Neural crest cell (in vitro differentiated cells): ENCODE results near the gene FBLIM1. TPM values are rescaled to one million over a fixed set of nuclear protein-coding genes. Genes with fewer than 3 reads are reported as not detected.
"Not testable (repeated sequence)": the region's sequence is repeated elsewhere in the genome, so short reads cannot be mapped to it uniquely, and the experiment has no call there.

ENCODE experiments used
- DNase-seq: peaks from one replicate; pipeline ENCODE4 v3.0.0; 2021; ENCODE audit warnings: low read depth, mixed read lengths, low spot score
- H3K27ac Mint-ChIP-seq: one replicate; pipeline ENCODE4 v1.8.0; 2021; ENCODE audit warnings: mild to moderate bottlenecking, mixed read lengths; ENCODE audit not compliant: unreplicated experiment
- H3K27me3 Mint-ChIP-seq: 2 replicates; pipeline ENCODE4 v1.8.0; 2021; ENCODE audit warnings: low read depth, mild to moderate bottlenecking, mixed read lengths
- H3K36me3 Mint-ChIP-seq: 2 replicates; pipeline ENCODE4 v1.8.0; 2021; ENCODE audit warnings: low read depth, mild to moderate bottlenecking, mixed read lengths
- H3K4me1 Mint-ChIP-seq: 2 replicates; pipeline ENCODE4 v1.8.0; 2021; ENCODE audit warnings: mixed read lengths
- H3K4me3 Mint-ChIP-seq: one replicate; pipeline ENCODE4 v1.8.0; 2021; ENCODE audit warnings: mild to moderate bottlenecking, mixed read lengths
- H3K9me3 Mint-ChIP-seq: 2 replicates; pipeline ENCODE4 v1.8.0; 2021; ENCODE audit warnings: mixed read lengths
- total RNA-seq: library from RNA; stranded (reverse); gene quantifications from 2 replicates; pipeline ENCODE4 v1.2.1, GENCODE V29; 2021
- TF ChIP-seq, protein P1 (sequence below): fragments of 200-600 bp; sonication (generic); conservative IDR thresholded peaks from 2 replicates; pipeline ENCODE4 v1.5.0; 2021; ENCODE audit warnings: antibody characterized with exemption, mild to moderate bottlenecking

Gene FBLIM1
- total RNA-seq, 1 donor from 2014 or later = 6.2 TPM

DNA sequence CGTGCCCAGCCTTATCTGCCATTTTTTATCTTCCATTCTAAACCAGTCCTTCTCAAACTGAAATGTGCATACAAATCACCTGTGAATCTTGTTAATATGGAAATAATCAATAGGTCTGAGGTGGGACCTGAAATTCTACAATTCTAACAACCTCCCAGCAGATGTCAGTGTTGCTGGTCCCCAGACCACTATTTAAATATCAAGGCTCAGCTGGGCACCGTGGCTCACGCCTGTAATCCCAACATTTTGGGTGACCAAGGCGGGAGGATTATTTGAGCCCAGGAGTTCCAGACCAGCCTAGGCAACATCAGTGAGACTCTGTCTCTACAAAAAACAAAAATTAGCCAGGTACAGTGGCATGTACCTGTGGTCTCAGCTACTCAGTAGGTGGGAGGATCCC is 44.8 kb downstream of the FBLIM1 start:
- H3K36me3 Mint-ChIP-seq = no peaks in the 10 kb centered on the region
- DNase-seq = peak; percentile 30

DNA sequence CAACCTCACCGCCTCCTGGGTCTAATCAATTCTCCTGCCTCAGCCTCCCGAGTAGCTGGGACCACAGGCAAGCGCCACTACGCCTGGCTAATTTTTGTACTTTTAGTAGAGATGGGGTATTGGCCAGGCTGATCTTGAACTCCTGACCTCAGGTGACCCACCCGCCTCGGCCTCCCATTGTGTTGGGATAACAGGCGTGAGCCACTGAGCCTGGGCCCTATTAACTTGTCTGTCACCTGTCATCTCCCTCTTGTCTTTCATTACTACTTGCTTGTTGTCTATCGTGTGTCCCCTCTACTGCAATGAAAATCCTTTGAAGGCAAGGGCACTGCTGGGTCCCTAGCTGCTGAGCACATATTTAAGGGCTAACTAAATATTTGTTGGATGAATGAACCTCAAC is 45.5 kb downstream of the FBLIM1 start:
- peaks cover 42% of the 10 kb centered on the region for H3K27me3 Mint-ChIP-seq
- peaks cover 28% of the 10 kb centered on the region for H3K4me1 Mint-ChIP-seq
- no peak overlapping the region for H3K4me3 Mint-ChIP-seq
- no peaks in the 10 kb centered on the region for H3K9me3 Mint-ChIP-seq
- no peak overlapping the region for H3K27ac Mint-ChIP-seq
- DNase-seq = no peak
- TF ChIP-seq, protein P1, sequence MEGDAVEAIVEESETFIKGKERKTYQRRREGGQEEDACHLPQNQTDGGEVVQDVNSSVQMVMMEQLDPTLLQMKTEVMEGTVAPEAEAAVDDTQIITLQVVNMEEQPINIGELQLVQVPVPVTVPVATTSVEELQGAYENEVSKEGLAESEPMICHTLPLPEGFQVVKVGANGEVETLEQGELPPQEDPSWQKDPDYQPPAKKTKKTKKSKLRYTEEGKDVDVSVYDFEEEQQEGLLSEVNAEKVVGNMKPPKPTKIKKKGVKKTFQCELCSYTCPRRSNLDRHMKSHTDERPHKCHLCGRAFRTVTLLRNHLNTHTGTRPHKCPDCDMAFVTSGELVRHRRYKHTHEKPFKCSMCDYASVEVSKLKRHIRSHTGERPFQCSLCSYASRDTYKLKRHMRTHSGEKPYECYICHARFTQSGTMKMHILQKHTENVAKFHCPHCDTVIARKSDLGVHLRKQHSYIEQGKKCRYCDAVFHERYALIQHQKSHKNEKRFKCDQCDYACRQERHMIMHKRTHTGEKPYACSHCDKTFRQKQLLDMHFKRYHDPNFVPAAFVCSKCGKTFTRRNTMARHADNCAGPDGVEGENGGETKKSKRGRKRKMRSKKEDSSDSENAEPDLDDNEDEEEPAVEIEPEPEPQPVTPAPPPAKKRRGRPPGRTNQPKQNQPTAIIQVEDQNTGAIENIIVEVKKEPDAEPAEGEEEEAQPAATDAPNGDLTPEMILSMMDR = no peak
- H3K36me3 Mint-ChIP-seq = no peaks in the 10 kb centered on the region

More for the DNA sequence above, 44.8 kb downstream of the FBLIM1 start:
- no peak overlapping the region for H3K4me3 Mint-ChIP-seq
- peaks cover 28% of the 10 kb centered on the region for H3K4me1 Mint-ChIP-seq
- H3K27me3 Mint-ChIP-seq = peaks cover 42% of the 10 kb centered on the region
- H3K27ac Mint-ChIP-seq = no peak overlapping the region
- H3K9me3 Mint-ChIP-seq = no peaks in the 10 kb centered on the region
- TF ChIP-seq, protein P1 = peak; percentile 61

DNA sequence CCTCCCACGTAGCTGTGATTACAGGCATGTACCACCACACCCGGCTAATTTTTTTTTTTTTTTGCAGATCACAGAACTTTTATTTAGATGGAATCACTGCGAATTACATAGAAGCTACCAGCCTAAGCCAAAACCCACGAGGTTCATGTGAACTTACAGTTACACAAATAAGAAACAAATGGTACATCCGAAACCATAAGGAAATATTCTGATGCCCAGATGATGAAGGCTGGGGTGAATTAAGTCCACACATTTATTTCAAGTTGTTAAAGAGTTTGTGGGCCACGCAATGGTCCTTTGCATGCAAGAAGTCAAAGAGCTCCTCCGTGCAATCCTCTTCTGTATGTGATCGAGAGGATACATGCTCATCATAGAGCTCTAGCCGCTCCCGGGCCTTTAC is 48.5 kb downstream of the FBLIM1 start:
- H3K4me3 Mint-ChIP-seq = no peak overlapping the region
- H3K4me1 Mint-ChIP-seq = peaks cover 11% of the 10 kb centered on the region
- peaks cover 20% of the 10 kb centered on the region for H3K27me3 Mint-ChIP-seq
- TF ChIP-seq, protein P1 = no peak
- H3K27ac Mint-ChIP-seq = no peak overlapping the region
- no peaks in the 10 kb centered on the region for H3K9me3 Mint-ChIP-seq
- no peaks in the 10 kb centered on the region for H3K36me3 Mint-ChIP-seq
- no peak for DNase-seq

DNA sequence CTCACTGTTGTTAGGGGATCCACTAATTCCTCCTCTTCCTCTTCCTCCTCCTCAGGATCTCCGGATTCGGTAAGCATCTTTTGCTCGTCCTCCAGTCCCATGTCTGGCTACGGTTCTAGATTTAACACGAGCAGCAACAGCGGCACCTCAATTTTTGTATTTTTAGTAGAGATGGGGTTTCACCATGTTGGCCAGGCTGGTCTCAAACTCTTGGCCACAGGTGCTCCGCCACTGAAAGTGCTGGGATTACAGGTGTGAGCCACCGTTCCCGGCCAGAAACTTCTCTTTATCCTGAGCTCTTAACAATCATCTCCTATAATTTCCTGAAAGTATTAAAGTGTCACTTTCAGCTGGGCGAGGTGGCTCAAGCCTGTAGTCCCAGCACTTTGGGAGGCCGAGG is 49.0 kb downstream of the FBLIM1 start, which contains the start of gene UQCRHL:
TSS of gene UQCRHL (minus strand) at position 101 of the 400 bp plus-strand sequence. CDS start at position 101, 0 bp downstream.
- H3K9me3 Mint-ChIP-seq, H3K36me3 Mint-ChIP-seq, H3K27ac Mint-ChIP-seq, DNase-seq, H3K4me3 Mint-ChIP-seq: not testable (repeated sequence)
- Mint-ChIP-seq H3K4me1 (peaks cover 11% of the 10 kb centered on the region), H3K27me3 (peaks cover 18% of the 10 kb centered on the region)

DNA sequence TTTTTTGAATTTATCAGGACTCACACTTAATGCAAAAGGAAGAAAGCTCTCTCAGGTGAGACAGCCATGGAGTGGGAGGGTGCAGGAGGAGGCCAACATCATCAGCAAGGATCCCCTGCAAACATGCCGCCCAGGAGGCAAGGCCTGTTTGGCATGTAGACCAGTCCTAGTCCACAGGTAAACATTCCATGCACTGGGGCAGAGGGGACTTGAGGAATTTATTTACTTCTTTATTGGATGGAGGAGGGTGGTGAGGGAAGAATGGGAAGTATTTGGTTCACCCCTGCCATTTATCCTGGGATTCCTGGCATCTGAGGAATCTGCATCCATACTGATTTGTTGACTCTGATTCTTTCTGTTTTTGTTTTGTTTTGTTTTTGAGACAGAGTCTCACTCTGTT is 50.4 kb downstream of the FBLIM1 start:
- H3K4me3 Mint-ChIP-seq = no peak overlapping the region
- no peaks in the 10 kb centered on the region for H3K36me3 Mint-ChIP-seq
- peaks cover 4% of the 10 kb centered on the region for H3K4me1 Mint-ChIP-seq
- H3K27ac Mint-ChIP-seq = no peak overlapping the region
- no peaks in the 10 kb centered on the region for H3K9me3 Mint-ChIP-seq
- TF ChIP-seq, protein P1 = no peak
- peaks cover 14% of the 10 kb centered on the region for H3K27me3 Mint-ChIP-seq
- DNase-seq = no peak

DNA sequence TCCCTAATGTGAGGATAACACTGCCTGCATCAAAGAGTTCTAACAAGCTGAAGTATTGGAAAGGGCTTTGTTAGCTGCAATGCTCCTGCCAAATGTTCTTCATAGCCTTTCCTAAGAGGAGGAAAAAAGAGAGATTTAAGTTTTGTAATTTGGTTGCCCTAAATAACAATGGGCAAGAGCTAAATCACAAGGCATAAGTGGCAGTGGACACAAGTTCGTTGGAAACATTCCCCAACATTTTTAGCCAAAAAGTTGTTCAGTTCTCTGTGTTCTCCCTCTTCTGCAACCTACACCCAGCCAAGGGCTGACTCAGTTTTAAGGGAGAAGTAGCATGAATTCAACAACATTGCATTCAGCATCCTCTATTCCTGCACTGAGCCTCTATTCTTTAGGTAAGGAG is 51.5 kb downstream of the FBLIM1 start:
- Mint-ChIP-seq H3K4me3 (no peak overlapping the region), H3K4me1 (no peaks in the 10 kb centered on the region), H3K27me3 (peaks cover 14% of the 10 kb centered on the region), H3K36me3 (no peaks in the 10 kb centered on the region), H3K27ac (no peak overlapping the region), H3K9me3 (no peaks in the 10 kb centered on the region)
- DNase-seq = no peak
- TF ChIP-seq, protein P1 = no peak
